MM.1S (cell line): Measurements from ENCODE around the gene AP3B1.

ENCODE experiments used
- CTCF ChIP-seq: fragments of 300-600 bp; sonication (generic); IDR thresholded peaks from 2 replicates; pipeline ENCODE4 v1.5.1; 2016; ENCODE audit warnings: antibody characterized with exemption, low read length, mixed read lengths
- EZH2 ChIP-seq: fragments of 300-600 bp; sonication (generic); optimal IDR thresholded peaks from 2 replicates; pipeline ENCODE3; 2017; ENCODE audit warnings: low read depth, mild to moderate bottlenecking, antibody characterized with exemption, low read length, mixed read lengths
- EZH2phosphoT487 ChIP-seq: fragments of 300-600 bp; sonication (generic); IDR thresholded peaks from 2 replicates; pipeline ENCODE4 v1.6.1; 2018; ENCODE audit warnings: antibody characterized with exemption, low read length

GRCh38 chr5:78232163-78232562 is 62.3 kb downstream of the AP3B1 start:
- TF ChIP-seq CTCF (no peak), EZH2 (no peak), EZH2phosphoT487 (no peak)
